ENCODE results near the gene IGSF10.

GRCh38 chr3:151412989-151413388 is 47.9 kb downstream of the IGSF10 start:
- TF ChIP-seq CTCF (IDR thresholded peaks at IDR 0.05): no peak
- TF ChIP-seq EP300 (IDR thresholded peaks at IDR 0.05): no peak
- TF ChIP-seq POLR2AphosphoS5 (IDR thresholded peaks at IDR 0.05): no peak
